Tibial artery (tissue), 4 donors: ENCODE results near the gene ARSJ.

Experiments used
- DNase-seq, 2 donors: peaks; one replicate each; pipeline ENCODE4 v3.0.0-alpha.2; 2019
- H3K27ac ChIP-seq, 2 donors: fragments of 200-600 bp; sonication (generic) in 1 of 2; 1 replicate in 1 of 2; 2 replicates in 1 of 2; pipeline ENCODE4 v1.5.1; 2018 to 2019; ENCODE audit warnings: mild to moderate bottlenecking in 1 of 2
- H3K27me3 ChIP-seq, 2 donors: fragments of 200-600 bp; sonication (generic) in 1 of 2; one replicate each; pipeline versions ENCODE4 v1.5.1 to v1.6.0; 2016 to 2019
- H3K36me3 ChIP-seq, 3 donors: fragments of 200-600 bp; sonication (generic) in 2 of 3; one replicate each; pipeline ENCODE4 v1.5.1; 2016 to 2019; ENCODE audit warnings: mild to moderate bottlenecking in 2 of 3
- H3K4me1 ChIP-seq, 4 donors: fragments of 200-600 bp; sonication (generic) in 2 of 4; 1 replicate in 3 of 4; 2 replicates in 1 of 4; pipeline ENCODE4 v1.5.1; 2016 to 2019
- H3K4me3 ChIP-seq, 2 donors: fragments of 200-600 bp; sonication (generic) in 1 of 2; 1 replicate in 1 of 2; 2 replicates in 1 of 2; pipeline ENCODE4 v1.5.1; 2018 to 2019; ENCODE audit warnings: mild to moderate bottlenecking in 2 of 2
- H3K9me3 ChIP-seq, 3 donors: fragments of 200-600 bp; sonication (generic) in 1 of 3; one replicate each; pipeline ENCODE4 v1.5.1; 2016 to 2019
- intact Hi-C: fragments of 100-400 bp; cut with DNase I; formaldehyde crosslinking; loops from one replicate; pipeline ENCODE4 v1.15.0; 2023; ENCODE audit warnings: low total_unique reads
- TF ChIP-seq, protein P1 (sequence below), 2 experiments: fragments of 200-600 bp in 1 of 2; fragments of 450-650 bp in 1 of 2; IDR thresholded peaks; one replicate each; pipeline ENCODE4 v1.5.1; 2017 to 2019; ENCODE audit warnings: antibody characterized with exemption in 2 of 2, mild to moderate bottlenecking in 1 of 2, moderate library complexity in 1 of 2

ARSJ gene

DNA sequence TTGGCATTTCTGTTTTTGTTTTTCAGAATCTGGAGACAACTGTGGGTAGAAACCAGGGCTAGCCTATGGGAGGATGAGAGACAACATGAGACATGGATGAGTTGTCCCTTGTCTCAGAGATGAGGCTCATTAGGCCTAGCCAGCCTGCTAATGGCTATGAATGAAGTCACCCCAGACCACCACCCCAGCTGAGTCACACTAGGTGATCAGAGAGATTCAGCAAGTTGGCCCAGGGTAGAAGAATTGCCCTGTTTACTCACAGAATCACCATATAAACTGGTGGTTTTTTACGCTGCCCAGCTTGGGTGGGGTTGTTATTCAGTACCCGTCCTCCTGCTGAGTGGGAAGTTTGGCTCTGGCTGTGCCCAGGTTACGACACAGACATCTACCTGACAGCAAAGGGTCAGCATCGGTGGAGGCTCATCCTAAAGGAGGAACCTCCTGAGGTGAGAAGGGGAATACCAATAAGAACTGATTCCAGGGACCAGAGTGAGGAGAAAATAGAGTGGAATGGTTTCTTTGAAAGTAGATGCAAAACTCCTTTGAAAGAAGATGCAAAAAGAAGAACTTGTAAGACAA lies 17.2 kb upstream of the ARSJ start:
- peaks cover 0 to 14% (median 6%) of the 10 kb centered on the region in 4 donors for H3K4me1 ChIP-seq
- intact Hi-C loops: no loop called here
- no peaks in the 10 kb centered on the region for H3K36me3 ChIP-seq

DNA sequence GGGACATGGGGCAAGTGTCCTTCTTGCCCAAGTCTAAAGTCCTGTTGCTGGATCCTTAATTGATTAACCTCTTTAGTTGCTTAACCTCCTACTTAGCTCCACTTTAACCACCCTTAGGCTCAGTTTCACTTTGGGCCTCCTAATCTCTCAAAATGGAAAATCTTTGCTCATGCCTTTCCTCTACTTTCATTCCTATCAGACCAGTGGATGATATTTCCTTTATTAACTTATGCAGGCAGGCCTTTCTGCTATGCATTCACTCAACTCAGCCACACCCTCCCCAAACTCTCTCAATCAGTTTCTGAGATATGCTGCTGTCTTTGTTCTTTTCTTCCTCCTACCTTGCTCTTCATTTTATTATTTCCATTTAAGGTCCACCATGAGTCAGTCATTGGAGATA lies 14.4 kb upstream of the ARSJ start:
- H3K27ac ChIP-seq: no peak overlapping the region
- no peak overlapping the region for H3K4me3 ChIP-seq
- H3K9me3 ChIP-seq: no peaks in the 10 kb centered on the region
- intact Hi-C loops: no loop called here
- no peaks in the 10 kb centered on the region for H3K36me3 ChIP-seq
- H3K27me3 ChIP-seq: no peaks in the 10 kb centered on the region
- TF ChIP-seq, protein P1, sequence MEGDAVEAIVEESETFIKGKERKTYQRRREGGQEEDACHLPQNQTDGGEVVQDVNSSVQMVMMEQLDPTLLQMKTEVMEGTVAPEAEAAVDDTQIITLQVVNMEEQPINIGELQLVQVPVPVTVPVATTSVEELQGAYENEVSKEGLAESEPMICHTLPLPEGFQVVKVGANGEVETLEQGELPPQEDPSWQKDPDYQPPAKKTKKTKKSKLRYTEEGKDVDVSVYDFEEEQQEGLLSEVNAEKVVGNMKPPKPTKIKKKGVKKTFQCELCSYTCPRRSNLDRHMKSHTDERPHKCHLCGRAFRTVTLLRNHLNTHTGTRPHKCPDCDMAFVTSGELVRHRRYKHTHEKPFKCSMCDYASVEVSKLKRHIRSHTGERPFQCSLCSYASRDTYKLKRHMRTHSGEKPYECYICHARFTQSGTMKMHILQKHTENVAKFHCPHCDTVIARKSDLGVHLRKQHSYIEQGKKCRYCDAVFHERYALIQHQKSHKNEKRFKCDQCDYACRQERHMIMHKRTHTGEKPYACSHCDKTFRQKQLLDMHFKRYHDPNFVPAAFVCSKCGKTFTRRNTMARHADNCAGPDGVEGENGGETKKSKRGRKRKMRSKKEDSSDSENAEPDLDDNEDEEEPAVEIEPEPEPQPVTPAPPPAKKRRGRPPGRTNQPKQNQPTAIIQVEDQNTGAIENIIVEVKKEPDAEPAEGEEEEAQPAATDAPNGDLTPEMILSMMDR (IDR thresholded peaks at IDR 0.05): no peak
- DNase-seq: no peak
- H3K4me1 ChIP-seq: no peaks in the 10 kb centered on the region

More for the DNA sequence above, 17.2 kb upstream of the ARSJ start:
- no peak for DNase-seq
- no peak overlapping the region for H3K4me3 ChIP-seq
- no peak overlapping the region for H3K27ac ChIP-seq
- TF ChIP-seq, protein P1 (IDR thresholded peaks at IDR 0.05): no peak
- H3K9me3 ChIP-seq: no peaks in the 10 kb centered on the region
- no peaks in the 10 kb centered on the region for H3K27me3 ChIP-seq

DNA sequence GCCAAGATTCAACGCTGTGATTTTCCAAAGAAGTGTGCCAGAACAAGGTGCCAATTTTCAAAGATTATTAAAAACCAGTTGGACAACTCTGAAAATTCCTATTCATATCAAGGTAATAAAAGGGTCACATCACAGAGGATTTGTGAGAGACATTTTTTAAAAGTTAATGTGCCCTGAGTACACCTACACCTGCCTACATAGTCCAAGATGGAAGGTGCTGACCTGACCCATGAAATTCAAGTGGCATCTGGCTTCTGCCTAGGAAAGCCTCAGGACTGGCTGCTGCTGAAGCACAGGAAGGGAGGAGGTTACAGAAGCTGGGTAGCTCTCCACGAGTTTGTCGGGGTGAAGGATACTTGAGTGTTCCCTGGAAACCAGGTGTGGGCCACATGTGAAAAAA lies 11.4 kb upstream of the ARSJ start:
- H3K4me1 ChIP-seq: peaks cover 0 to 2% (median 0%) of the 10 kb centered on the region in 4 donors
- H3K9me3 ChIP-seq: no peaks in the 10 kb centered on the region
- intact Hi-C loops: no loop called here
- TF ChIP-seq, protein P1 (IDR thresholded peaks at IDR 0.05): no peak
- H3K27me3 ChIP-seq: no peaks in the 10 kb centered on the region
- no peak overlapping the region for H3K27ac ChIP-seq
- DNase-seq: no peak
- H3K36me3 ChIP-seq: no peaks in the 10 kb centered on the region
- no peak overlapping the region for H3K4me3 ChIP-seq

DNA sequence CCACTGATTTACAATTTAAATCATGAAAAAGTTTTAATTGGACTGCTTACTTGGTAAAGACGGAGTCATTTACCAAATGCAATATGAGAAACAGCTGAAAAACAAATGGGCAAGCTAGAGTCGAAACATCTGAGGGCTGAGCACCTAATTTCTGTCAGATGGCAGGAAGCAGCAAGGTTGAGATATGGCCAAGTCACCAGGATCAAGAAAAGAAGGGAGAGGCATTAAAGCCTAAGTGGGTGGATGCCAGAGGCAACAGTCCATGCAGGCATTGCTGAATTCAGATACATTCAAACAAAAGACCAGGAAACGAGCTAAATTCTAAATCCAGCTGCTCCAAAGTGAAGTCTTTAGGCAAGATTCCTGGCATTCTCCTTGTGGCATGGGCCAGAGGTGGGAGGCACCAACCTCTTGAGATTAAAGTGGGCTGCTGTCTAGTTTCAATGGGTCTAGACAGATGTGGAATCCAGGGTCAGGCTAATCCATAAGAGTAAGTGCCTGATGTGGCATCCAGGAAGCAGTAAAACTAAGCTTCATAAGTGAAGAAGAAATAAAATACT lies 8.0 kb upstream of the ARSJ start:
- no peak overlapping the region for H3K4me3 ChIP-seq
- TF ChIP-seq, protein P1 (IDR thresholded peaks at IDR 0.05): no peak
- intact Hi-C loops: no loop called here
- H3K9me3 ChIP-seq: no peaks in the 10 kb centered on the region
- H3K27ac ChIP-seq: no peak overlapping the region
- H3K27me3 ChIP-seq: no peaks in the 10 kb centered on the region
- DNase-seq: no peak
- no peaks in the 10 kb centered on the region for H3K36me3 ChIP-seq
- peaks cover 0 to 7% (median 0%) of the 10 kb centered on the region in 4 donors for H3K4me1 ChIP-seq

DNA sequence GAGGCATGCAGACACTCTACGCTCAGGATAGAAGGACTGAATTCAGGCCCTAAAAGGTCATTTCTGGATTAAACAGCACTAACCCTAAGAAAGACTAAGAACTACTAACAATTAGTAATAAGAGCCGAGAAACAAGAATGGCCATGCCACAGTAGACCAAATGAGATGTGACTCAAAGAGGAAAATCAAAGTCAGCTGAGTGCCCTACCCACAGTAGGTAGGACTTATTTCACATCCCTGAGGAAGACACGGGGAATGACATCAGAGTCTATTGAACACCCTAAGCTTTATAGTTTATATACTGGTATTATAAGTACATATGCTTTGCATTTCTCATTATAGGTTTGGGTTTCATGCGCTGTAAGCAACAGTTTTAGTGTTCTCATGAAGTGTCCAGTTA lies 2.7 kb upstream of the ARSJ start:
- intact Hi-C loops: no loop called here
- Histone ChIP-seq H3K9me3 (no peaks in the 10 kb centered on the region), H3K27ac (no peak overlapping the region), H3K27me3 (no peaks in the 10 kb centered on the region), H3K4me1 (peaks cover 0 to 28% (median 2%) of the 10 kb centered on the region in 4 donors), H3K4me3 (no peak overlapping the region), H3K36me3 (no peaks in the 10 kb centered on the region)
- TF ChIP-seq, protein P1 (IDR thresholded peaks at IDR 0.05): no peak
- DNase-seq: no peak
